BLaER1 (cell line): ENCODE results near the gene OTUB1.

ENCODE experiments used
- H3K27ac ChIP-seq: shearing (Covaris generic); formaldehyde crosslinking; 2 replicates; pipeline ENCODE4 v1.8.1; 2022
- H3K27me3 ChIP-seq: shearing (Covaris generic); formaldehyde crosslinking; 2 replicates; pipeline ENCODE4 v1.8.1; 2022
- H3K36me3 ChIP-seq: shearing (Covaris generic); formaldehyde crosslinking; 2 replicates; pipeline ENCODE4 v1.8.1; 2022
- H3K4me1 ChIP-seq: shearing (Covaris generic); formaldehyde crosslinking; 2 replicates; pipeline ENCODE4 v1.8.1; 2022
- H3K4me2 ChIP-seq: shearing (Covaris generic); formaldehyde crosslinking; 2 replicates; pipeline ENCODE4 v1.8.1; 2022
- H3K4me3 ChIP-seq: shearing (Covaris generic); formaldehyde crosslinking; 2 replicates; pipeline ENCODE4 v1.8.1; 2022
- H3K9ac ChIP-seq: shearing (Covaris generic); formaldehyde crosslinking; 2 replicates; pipeline ENCODE4 v1.8.1; 2022
- H3K9me3 ChIP-seq: shearing (Covaris generic); formaldehyde crosslinking; 2 replicates; pipeline ENCODE4 v1.8.1; 2022
- H4K20me1 ChIP-seq: shearing (Covaris generic); formaldehyde crosslinking; 2 replicates; pipeline ENCODE4 v1.8.1; 2022
- Cebpa-rat ChIP-seq: shearing (Covaris generic); IDR thresholded peaks from 2 replicates; pipeline ENCODE4 v1.8.1; 2022

The OTUB1 gene

GRCh38 chr11:64020976-64021756 is 34.9 kb downstream of the OTUB1 start:
- H3K4me2 ChIP-seq: peak overlapping the region; percentile 66
- H3K4me1 ChIP-seq: peaks cover 75% of the 10 kb centered on the region
- H4K20me1 ChIP-seq: peaks cover 54% of the 10 kb centered on the region
- TF ChIP-seq Cebpa-rat: no peak
- H3K27me3 ChIP-seq: no peaks in the 10 kb centered on the region
- H3K27ac ChIP-seq: peak overlapping the region; percentile 53; the same call in 1 of the 2 replicates
- H3K9ac ChIP-seq: 0 out of 2 replicates have a peak overlapping the region, but pooled peaks have one; percentile 38
- H3K9me3 ChIP-seq: no peaks in the 10 kb centered on the region
- no peaks in the 10 kb centered on the region for H3K36me3 ChIP-seq
- no peak overlapping the region for H3K4me3 ChIP-seq

GRCh38 chr11:64021757-64022093 is 35.5 kb downstream of the OTUB1 start:
- Histone ChIP-seq H3K27ac (peak overlapping the region; percentile 53; the same call in 1 of the 2 replicates), H4K20me1 (peaks cover 51% of the 10 kb centered on the region), H3K9me3 (no peaks in the 10 kb centered on the region), H3K27me3 (no peaks in the 10 kb centered on the region), H3K4me3 (no peak overlapping the region), H3K4me1 (peaks cover 77% of the 10 kb centered on the region), H3K4me2 (peak overlapping the region; percentile 88), H3K9ac (0 out of 2 replicates have a peak overlapping the region, but pooled peaks have one; percentile 38), H3K36me3 (no peaks in the 10 kb centered on the region)
- no peak for TF ChIP-seq Cebpa-rat

- no peak overlapping the region for H3K4me3 ChIP-seq
- no peaks in the 10 kb centered on the region for H3K36me3 ChIP-seq
- no peak for TF ChIP-seq Cebpa-rat
- H3K4me1 ChIP-seq: peaks cover 82% of the 10 kb centered on the region
- H3K9me3 ChIP-seq: no peaks in the 10 kb centered on the region
- H3K27ac ChIP-seq: 0 out of 2 replicates have a peak overlapping the region, but pooled peaks have one; percentile 35
- H3K4me2 ChIP-seq: peak overlapping the region; percentile 88
- peaks cover 50% of the 10 kb centered on the region for H4K20me1 ChIP-seq
- peak overlapping the region; percentile 24; the same call in 1 of the 2 replicates for H3K9ac ChIP-seq
- no peaks in the 10 kb centered on the region for H3K27me3 ChIP-seq
Observed at GRCh38 chr11:64022125-64022784, 36.0 kb downstream of the OTUB1 start.

DNA sequence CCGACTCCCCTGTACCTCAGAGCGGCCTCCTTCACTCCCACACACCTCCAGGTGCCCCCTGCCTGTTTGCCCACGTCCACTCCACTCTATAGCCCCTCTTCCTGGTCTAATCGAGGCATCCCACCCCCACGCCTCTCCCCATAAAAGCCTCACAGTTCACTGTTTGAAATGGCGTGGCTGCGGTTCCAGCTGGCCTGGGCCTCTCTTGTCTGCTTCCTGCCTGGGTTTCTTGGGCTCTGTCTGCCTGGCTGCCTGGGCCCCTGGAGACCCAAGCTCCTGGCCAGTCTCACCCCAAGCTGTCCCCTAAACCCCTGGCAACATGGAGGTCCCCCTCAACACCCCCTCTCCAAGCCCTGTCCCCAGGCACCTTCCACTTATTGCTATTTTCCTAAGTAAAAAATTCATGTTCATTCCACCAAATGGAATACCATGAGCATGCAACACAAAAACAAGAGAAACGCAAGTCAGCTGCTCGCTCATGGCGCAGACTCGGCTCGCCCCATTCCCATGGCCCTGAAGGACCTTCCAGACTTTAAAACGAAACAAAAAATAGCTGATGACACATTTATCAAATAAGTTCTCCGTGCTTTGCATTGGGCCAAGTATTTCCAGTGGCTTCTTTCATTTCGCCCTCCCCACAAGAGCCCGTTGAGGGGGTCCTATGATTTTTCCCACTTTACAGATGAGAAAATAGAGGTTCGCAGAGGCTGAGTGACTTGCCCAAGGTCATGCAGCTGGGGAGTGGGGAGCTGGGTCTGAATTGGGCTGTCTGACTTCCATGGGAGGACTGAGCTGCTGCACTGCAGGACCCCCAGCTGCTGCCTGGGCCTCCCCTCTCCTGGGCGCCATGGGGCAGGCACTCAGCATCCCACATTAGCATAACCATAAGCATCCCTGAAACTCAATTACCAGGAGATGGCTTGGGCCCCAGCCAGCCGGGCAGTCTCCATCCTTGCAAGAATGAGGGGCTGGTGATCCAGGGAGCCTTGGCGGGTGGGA is 37.8 kb downstream of the OTUB1 start:
- peak overlapping the region; percentile 22; the same call in 1 of the 2 replicates for H3K9ac ChIP-seq
- no peaks in the 10 kb centered on the region for H3K9me3 ChIP-seq
- no peaks in the 10 kb centered on the region for H3K36me3 ChIP-seq
- peaks cover 54% of the 10 kb centered on the region for H4K20me1 ChIP-seq
- peak overlapping the region; percentile 24; the same call in 1 of the 2 replicates for H3K4me3 ChIP-seq
- H3K4me1 ChIP-seq: peaks cover 88% of the 10 kb centered on the region
- H3K4me2 ChIP-seq: peak overlapping the region; percentile 88
- H3K27ac ChIP-seq: peak overlapping the region; percentile 82
- no peak for TF ChIP-seq Cebpa-rat
- H3K27me3 ChIP-seq: no peaks in the 10 kb centered on the region

DNA sequence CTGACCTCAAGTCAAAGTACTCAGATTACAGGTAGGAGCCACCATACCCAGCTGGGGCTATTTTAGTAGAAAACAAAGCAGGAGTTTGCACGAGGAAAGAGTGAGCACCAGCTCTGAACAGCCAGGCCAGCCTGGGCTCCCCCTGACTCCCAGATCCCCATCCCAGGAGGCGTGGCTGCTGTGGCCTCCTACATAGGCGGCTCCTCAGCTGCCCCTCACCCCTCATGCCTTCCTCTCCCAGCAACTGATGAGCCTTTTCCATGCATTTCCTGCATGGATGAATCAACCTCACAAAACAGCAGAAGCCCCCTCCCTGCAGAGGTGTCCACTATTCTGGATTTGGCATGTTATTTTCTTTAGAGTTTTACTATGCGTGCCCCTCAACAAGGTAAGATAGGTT is 39.0 kb downstream of the OTUB1 start:
- peaks cover 92% of the 10 kb centered on the region for H3K4me1 ChIP-seq
- peaks cover 53% of the 10 kb centered on the region for H4K20me1 ChIP-seq
- no peak for TF ChIP-seq Cebpa-rat
- H3K4me2 ChIP-seq: peak overlapping the region; percentile 88
- no peak overlapping the region for H3K9ac ChIP-seq
- H3K9me3 ChIP-seq: no peaks in the 10 kb centered on the region
- no peak overlapping the region for H3K4me3 ChIP-seq
- no peak overlapping the region for H3K27ac ChIP-seq
- H3K27me3 ChIP-seq: no peaks in the 10 kb centered on the region
- H3K36me3 ChIP-seq: no peaks in the 10 kb centered on the region

- Histone ChIP-seq H3K9ac (no peak overlapping the region), H3K9me3 (no peaks in the 10 kb centered on the region), H3K4me1 (peaks cover 96% of the 10 kb centered on the region), H3K36me3 (no peaks in the 10 kb centered on the region), H3K27me3 (no peaks in the 10 kb centered on the region), H3K27ac (no peak overlapping the region), H3K4me2 (peak overlapping the region; percentile 97), H4K20me1 (peaks cover 48% of the 10 kb centered on the region), H3K4me3 (no peak overlapping the region)
- no peak for TF ChIP-seq Cebpa-rat
Observed at GRCh38 chr11:64026575-64027205, 40.5 kb downstream of the OTUB1 start.

DNA sequence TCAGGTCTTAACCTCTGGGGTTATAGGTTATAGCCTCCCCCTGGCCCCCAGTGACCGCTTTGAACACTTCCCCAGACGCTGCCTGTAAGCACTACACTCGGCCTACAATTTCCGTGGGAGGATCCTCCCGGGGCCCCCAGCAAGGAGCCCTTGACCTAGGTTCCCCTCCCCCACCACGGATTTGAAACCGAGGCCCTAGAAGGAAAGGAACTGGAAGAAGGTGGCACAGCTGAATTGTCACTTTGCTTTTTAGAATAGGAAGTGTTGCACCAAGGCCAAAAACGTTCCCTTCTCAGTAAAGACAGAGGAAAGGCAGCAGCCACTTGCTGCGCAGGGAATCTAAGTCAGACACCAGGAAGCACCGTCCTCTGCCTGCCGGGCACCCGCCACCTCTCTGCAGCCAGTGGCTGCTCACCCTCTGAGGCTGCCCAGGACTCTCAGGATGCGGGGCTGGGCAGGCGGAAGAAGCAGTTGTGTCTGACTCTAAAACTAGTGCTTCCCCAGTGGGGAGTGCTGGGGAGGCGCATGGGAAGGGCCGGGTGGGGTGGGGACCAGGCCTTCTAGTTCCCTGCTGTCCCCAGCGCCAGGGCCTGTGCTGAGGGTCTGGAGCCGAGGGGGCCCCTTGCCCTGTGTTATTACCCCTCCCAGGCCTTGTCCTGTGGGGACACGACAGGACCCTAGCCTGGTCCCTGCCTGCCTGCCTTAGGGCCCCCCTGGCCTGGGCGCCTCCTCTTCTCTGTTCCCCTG is 41.6 kb downstream of the OTUB1 start:
- Histone ChIP-seq H3K4me3 (peak overlapping the region; percentile 55), H3K36me3 (no peaks in the 10 kb centered on the region), H3K27me3 (0 out of 2 replicates have a peak, but pooled peaks cover 1% of the 10 kb centered on the region), H4K20me1 (peaks cover 60% of the 10 kb centered on the region), H3K4me1 (peaks cover 96% of the 10 kb centered on the region), H3K9me3 (no peaks in the 10 kb centered on the region), H3K9ac (no peak overlapping the region), H3K27ac (peak overlapping the region; percentile 49), H3K4me2 (peak overlapping the region; percentile 97)
- no peak for TF ChIP-seq Cebpa-rat

- Histone ChIP-seq H3K9me3 (no peaks in the 10 kb centered on the region), H3K4me2 (peak overlapping the region; percentile 97), H3K36me3 (no peaks in the 10 kb centered on the region), H4K20me1 (peaks cover 66% of the 10 kb centered on the region), H3K27me3 (peaks cover 5% of the 10 kb centered on the region; the same call in 1 of the 2 replicates), H3K27ac (peak overlapping the region; percentile 49; the same call in 1 of the 2 replicates), H3K4me1 (peaks cover 96% of the 10 kb centered on the region), H3K4me3 (peak overlapping the region; percentile 55), H3K9ac (no peak overlapping the region)
- no peak for TF ChIP-seq Cebpa-rat
Observed at GRCh38 chr11:64028398-64029115, 42.3 kb downstream of the OTUB1 start.
